SHP77 treated with DMSO at 0.1 percent for 48 hours (cell line): ENCODE results near the gene KRTAP1-4.
"Not testable (repeated sequence)": the region's sequence is repeated elsewhere in the genome, so short reads cannot be mapped to it uniquely, and the experiment has no call there.

Source experiments
- DNase-seq: peaks from one replicate; lab custom pipeline; 2025; lab: John Stamatoyannopoulos, UW

KRTAP1-4 gene

DNA sequence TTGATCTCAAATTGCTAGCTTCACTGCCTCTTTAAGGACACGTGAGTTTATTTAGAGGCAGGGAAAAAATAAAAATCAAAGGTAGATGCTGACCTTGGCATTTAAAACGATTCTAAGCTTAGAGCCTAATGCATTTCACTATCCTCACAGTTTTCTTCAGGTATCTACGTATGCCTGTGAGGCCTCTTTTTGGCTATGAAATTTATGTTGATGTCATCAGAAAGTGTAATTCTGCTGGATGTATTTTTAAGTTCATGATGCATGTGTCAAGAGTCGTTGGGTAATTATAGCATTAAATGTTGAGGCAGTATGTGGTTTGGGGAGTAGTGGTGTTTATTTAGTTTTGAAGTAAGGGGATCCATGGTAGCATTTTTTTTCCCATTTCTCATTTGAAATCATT, 26.1 kb downstream of the KRTAP1-4 start:
- DNase-seq, result no peak

DNA sequence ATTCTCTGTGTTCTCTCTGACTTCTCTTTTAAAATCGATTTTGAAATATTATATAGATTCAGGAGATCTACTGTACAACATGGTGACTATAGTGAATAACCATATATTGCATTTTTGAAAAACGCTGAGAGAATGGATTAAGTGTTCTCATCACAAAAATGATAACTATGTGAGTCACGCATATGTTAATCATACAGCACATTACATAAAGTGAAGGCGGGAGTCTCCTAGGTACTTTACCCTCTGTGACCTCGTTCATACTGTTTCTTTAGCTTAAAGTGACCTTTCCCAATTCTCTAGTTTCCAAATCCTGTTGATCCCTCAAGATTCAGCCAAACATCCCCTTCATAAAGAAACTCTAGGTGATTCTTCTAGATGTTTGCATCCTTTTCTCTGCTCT, 27.2 kb downstream of the KRTAP1-4 start:
- DNase-seq, result no peak

DNA sequence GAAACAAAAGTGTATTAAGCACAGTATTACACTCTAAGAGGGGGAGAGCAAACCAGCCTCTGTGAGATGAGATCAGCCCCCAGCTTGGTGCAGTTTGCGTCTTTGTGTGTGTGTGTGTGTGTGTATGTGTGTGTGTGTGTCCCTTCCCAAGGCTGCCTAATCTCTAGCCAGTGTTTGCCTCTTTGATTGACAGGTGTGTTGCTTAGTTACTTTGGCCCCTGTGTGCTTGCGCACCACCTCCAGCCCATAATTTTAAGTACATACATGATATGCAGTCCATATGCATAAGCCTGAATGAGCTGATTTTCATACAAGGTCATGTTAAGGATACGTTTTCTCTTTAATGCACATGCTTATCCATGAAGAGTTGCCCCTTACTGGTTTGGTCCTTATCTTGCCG, 28.2 kb downstream of the KRTAP1-4 start:
- DNase-seq, result no peak

DNA sequence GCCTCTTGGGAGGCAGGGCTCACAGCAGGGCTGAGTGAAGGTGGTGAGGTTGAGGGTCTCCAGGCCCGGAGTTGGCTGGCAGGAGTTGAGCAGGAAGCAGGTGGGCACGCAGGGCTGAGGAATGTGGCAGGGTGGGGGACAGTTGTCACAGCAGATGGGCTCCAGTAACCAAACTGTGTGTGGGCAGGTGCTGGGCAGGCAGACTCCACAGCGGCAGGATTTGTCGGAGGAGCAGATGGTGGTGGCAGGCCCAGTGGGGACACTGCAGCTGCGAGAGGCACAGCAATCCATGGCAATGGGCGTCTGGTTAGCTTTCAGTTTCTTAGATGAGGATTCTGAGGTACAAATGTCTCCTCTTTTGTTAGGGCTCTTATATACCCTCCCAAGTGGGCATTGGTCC, 30.4 kb downstream of the KRTAP1-4 start, which contains the start of gene KRTAP3-2:
Gene KRTAP3-2 (minus strand): TSS at position 344 of the 400 bp plus-strand sequence. CDS start 53 bp downstream, at position 291.
- DNase-seq, result not testable (repeated sequence)

DNA sequence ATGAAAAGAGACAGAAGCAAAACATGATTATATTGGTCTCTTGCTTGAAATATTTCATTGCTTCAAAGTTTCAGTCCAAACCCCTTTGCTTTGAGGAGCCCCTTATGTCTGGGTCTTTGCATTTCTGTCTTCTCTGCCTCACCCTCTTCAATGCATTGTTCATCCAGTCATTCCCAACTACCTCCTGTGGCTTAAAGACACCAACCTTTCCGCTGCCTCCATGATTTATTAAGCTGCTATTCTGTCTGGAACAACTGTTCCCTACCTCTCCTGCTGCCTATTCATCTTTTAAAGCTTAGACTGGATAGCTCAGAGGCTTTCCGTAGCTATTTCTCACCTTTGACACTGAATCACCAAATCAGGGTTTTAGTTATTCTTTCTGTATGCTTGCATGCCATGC, 32.6 kb downstream of the KRTAP1-4 start:
- DNase-seq, result no peak

DNA sequence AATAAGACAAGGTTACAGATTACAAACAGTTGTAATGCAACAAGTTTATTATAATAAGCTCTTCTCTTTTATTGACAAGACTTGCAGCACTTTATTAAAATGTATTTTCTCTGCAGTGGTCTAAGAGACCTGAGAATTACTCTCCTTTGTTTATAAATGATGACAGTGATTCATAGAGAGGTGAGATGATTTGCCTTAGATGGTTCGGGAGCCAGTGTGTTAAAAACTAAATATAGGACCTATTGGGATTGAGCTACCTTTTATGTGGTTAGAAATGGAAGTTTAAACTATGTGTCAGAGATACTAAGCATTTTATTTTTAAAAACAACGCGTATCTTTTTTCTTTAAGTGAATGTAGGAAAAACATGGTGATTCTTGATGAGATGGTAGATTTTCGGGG, 33.2 kb downstream of the KRTAP1-4 start:
- DNase-seq, result no peak

DNA sequence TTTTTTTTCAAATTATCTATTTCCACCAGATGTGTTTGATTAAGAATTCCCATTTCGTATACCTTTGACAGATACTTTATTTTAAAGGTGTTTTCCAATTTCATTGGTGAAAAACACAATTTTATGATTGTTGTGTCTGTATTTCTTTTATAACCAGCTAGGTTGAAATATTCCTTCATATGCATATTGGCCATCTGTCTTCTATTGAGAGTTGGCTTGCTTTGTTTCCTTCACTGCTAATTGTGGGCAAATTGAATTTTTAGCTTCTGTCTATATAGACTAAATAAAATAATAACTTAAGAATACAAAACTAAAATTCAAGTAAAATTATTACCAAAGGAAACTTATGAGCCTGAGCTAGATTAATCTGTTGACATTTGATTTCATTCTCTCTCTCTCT, 34.9 kb downstream of the KRTAP1-4 start:
- DNase-seq, result no peak

DNA sequence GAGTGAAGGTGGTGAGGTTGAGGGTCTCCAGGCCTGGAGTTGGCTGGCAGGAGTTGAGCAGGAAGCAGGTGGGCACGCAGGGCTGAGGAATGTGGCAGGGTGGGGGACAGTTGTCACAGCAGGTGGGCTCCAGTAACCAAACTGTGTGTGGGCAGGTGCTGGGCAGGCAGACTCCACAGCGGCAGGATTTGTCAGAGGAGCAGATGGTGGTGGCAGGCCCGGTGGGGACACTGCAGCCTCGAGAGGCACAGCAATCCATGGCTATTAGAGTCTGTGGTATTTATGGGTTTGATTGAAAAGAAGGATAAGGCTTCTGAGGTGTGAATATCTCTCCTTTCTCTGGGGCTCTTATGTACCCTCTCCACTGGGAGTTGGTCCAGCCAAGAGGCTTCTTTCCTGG, 36.2 kb downstream of the KRTAP1-4 start, which contains the start of gene KRTAP3-3:
Gene KRTAP3-3 (minus strand): TSS at position 326 of the 400 bp plus-strand sequence. CDS start 67 bp downstream, at position 259.
- DNase-seq, result no peak

DNA sequence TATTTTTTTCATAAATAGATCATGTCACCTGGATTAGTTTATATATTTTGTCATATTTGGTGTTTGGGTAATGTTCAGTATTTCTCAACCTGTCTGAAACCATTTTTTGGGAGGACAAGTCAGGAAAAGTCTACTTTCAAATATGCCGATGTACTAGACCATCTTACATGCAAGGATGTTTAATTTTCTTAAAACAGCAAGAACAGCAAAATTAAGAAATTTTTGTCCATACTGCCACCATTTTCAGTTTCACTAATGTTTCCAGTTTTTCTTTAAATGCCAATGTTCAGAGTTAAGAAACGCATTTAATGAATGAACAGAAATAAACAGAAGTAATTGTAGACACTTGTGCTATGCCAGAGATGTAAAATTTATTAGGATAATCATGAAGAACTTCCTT, 36.9 kb downstream of the KRTAP1-4 start:
- no peak for DNase-seq

DNA sequence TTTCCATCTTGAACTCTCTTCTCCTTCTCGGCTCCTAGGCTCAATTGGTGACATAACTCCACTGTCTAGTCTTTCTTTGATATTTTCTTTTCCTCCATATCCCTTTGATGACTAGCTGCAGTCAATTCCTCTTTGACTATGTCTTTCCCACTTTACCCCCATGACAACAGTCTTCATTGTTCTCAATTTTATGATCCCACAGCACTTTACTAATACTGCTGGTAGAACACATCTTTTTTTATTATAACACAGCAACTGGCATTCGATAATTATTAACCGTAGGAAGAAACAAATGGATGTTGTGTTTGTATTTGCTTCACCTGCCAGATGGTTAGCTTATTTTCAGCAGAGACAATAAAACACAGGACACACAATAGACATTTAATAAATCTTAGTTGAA, 37.3 kb downstream of the KRTAP1-4 start:
- DNase-seq, result no peak

DNA sequence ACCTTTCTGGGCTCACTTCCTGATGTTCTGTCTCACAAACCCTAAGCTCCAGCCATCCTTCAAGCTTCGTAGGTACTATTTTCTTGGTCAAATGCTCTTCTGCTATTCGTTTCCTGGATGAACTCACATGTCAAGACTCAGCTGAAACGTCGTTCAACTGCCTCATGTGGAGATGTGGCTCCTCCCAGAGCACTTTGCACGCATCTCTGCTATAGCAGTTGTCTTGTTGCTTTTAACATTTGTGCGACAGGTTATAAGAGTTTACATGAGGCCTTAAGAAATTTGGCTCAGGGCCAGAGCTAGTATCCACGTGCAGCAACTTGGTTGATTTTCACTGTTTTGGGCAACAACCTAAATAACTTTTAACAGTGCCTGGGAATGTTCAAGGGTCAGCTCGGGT, 43.1 kb downstream of the KRTAP1-4 start:
- no peak for DNase-seq

DNA sequence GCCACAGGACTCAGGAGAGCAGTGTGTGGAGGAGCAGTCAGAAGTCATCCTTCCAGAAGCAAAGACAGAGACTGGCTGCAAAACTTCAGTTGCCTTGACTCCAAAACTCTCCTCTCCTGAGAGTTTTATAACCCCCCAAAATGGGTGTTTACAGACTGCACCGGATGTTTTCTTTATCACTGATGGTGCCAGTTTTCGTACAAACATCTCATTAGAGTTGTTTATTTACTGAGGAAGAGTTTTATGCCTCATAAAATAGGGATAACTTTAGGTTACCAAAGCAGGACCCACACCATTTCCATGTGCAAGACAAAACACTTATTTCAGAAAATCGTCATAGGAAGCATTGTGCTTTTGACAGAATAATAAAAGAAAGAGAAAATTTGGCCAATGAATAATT, 45.8 kb downstream of the KRTAP1-4 start, which contains the start of gene KRT40:
Gene KRT40 (minus strand): TSS at position 101 of the 400 bp plus-strand sequence. CDS start 53 bp downstream, at position 48.
- no peak for DNase-seq

DNA sequence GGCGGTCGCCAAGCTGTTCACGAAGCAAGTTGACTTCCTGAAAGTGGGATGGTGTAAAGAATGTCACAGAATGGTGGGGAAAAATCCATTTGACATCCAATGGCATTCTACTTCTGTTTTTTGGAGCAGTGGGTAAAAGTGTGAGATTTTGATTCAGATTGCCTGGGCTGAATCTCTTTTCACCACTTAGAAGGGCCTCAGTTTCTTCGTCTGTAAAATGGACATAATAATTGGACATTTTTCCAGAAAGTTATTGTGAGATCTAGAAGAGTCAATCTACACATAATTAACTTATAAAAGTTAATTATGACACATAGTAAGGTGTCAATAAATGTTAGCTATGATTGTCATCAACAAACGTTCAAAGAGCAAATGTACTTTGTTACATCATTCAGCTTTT, 48.9 kb downstream of the KRTAP1-4 start:
- no peak for DNase-seq

DNA sequence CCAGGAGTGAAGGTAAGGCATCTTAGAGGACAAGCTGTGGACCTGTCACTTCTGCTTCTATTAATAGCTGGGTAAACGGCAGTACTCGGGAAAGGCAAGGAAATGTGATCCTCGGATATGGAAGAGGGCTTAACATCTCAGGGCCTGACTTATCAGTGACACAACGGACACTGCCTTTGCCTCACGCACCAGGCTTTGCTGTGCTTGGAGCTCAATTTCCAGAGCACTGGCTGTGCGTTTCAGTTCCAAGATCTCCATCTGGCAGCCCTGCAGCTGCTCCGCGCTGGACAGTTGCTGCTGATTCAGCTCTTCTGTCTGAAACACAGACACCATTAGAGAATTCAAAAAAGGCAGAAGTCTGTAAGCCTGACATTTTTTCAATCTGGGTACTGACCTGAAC, 49.4 kb downstream of the KRTAP1-4 start:
- DNase-seq, result no peak

DNA sequence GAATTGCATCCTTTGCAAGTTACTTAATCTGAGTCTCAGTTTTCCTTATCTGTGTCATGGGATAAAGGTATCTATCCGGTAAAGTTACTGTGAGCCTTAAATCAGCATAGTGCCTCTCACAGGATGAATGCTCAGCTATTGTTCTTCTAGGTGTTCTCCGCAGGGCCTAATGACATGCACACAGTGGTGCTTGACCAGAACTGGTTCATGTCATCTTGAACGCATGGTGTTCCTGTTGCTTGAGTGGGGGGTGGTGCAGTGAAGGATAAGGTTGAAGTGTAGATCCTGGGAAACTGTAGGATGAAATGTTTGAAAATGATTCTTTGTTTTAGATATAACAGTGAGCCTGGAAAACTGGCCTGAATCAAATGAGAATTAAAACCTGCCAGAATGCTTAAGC, 49.9 kb downstream of the KRTAP1-4 start:
- no peak for DNase-seq
